ENCODE data around the gene MYOT. TPM values are rescaled to one million over a fixed set of nuclear protein-coding genes. Genes with fewer than 3 reads are reported as not detected.

Gene MYOT
- total and polyA plus RNA-seq, 9 donors, result 0.23 to 2.2 (median 1.1) TPM; not detected in 2

DNA sequence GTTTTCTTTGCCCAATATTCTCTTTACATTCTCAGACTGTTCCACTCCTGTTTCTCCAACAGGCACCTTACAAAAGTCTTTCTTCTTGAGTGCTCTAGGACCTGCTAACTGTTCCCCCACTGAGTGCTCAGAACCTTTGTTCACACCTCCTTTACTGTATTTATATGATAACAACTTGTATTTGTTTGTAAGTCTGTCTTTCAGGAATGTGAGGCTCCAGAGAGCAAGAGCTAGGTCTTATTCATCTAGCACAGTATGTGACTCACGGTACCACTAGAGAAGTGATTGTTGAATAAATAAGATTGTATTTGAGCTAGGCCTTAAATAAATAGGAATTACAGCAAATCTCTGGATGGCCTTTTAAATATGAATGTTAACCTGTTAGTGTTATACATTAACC lies 42.5 kb upstream of the MYOT start:
- Histone ChIP-seq H3K36me3 (no peaks in the 10 kb centered on the region), H3K4me1 (ENCODE audit: insufficient read depth) (no peaks in the 10 kb centered on the region), H3K4me3 (no peak overlapping the region), H3K9me3 (no peaks in the 10 kb centered on the region), H3K27me3 (no peaks in the 10 kb centered on the region), H3K27ac (no peak overlapping the region)
- DNase-seq, result no peak
- intact Hi-C loops (cut with DNase I), result no loop called here
- WGBS, 3 donors, result 91 to 96% (median 95%) methylated on average over 1 of the region's 1 CpG
- TF ChIP-seq, protein P1, sequence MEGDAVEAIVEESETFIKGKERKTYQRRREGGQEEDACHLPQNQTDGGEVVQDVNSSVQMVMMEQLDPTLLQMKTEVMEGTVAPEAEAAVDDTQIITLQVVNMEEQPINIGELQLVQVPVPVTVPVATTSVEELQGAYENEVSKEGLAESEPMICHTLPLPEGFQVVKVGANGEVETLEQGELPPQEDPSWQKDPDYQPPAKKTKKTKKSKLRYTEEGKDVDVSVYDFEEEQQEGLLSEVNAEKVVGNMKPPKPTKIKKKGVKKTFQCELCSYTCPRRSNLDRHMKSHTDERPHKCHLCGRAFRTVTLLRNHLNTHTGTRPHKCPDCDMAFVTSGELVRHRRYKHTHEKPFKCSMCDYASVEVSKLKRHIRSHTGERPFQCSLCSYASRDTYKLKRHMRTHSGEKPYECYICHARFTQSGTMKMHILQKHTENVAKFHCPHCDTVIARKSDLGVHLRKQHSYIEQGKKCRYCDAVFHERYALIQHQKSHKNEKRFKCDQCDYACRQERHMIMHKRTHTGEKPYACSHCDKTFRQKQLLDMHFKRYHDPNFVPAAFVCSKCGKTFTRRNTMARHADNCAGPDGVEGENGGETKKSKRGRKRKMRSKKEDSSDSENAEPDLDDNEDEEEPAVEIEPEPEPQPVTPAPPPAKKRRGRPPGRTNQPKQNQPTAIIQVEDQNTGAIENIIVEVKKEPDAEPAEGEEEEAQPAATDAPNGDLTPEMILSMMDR (IDR thresholded peaks at IDR 0.05), result no peak
- TF ChIP-seq POLR2A (IDR thresholded peaks at IDR 0.05), result no peak
- no peak for TF ChIP-seq EP300 (IDR thresholded peaks at IDR 0.05)

DNA sequence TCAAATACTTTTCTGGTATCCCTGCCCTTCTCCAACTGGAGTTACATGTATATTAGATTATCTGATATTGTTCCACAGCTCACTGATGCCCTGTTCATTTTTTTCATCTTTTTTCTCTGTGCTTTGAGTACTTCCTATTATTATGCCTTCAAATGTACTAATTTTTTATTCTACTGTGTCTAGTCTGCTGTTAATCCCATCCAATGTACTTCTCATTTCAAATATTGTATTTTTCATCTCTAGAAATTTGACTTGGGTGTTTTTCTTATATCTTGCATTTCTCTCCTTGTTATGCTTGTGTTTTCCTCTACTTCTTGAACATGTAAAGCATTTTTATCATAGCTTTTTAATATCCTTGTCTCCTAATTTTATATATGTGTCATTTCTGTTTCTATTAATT lies 41.6 kb upstream of the MYOT start:
- H3K27me3 ChIP-seq, result no peaks in the 10 kb centered on the region
- no peaks in the 10 kb centered on the region for H3K4me1 ChIP-seq (ENCODE audit: insufficient read depth)
- no peak overlapping the region for H3K4me3 ChIP-seq
- TF ChIP-seq EP300 (IDR thresholded peaks at IDR 0.05) (no peak), POLR2A (IDR thresholded peaks at IDR 0.05) (no peak)
- TF ChIP-seq, protein P1 (IDR thresholded peaks at IDR 0.05), result no peak
- DNase-seq, result no peak
- no peaks in the 10 kb centered on the region for H3K9me3 ChIP-seq
- no peak overlapping the region for H3K27ac ChIP-seq
- intact Hi-C loops (cut with DNase I), result no loop called here
- no peaks in the 10 kb centered on the region for H3K36me3 ChIP-seq

DNA sequence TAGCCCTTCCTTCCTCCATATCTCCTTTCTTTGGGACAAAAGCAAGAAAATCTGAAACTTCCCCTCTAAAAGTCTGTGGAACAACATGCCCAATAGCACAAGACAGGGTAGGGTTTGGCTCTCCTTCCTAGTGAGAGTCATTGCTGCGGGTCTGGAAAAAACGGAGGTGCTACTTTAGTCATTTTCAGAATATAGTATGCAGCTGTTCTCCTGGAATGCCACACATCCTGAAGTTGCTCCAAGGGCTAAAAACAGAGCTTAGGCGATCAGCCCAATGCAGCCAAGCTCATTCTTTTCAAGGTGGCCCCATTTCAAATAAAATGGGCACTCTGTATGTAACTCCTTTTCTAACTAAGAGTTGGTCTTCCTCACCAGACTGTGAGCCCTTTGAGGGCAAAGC lies 39.5 kb upstream of the MYOT start:
- Histone ChIP-seq H3K27ac (no peak overlapping the region), H3K4me1 (ENCODE audit: insufficient read depth) (no peaks in the 10 kb centered on the region), H3K27me3 (no peaks in the 10 kb centered on the region), H3K36me3 (no peaks in the 10 kb centered on the region), H3K9me3 (no peaks in the 10 kb centered on the region), H3K4me3 (no peak overlapping the region)
- intact Hi-C loops (cut with DNase I), result no loop called here
- TF ChIP-seq, protein P1 (IDR thresholded peaks at IDR 0.05), result no peak
- WGBS, 3 donors, result 72 to 82% (median 80%) methylated on average over 3 of the region's 3 CpGs
- no peak for DNase-seq

DNA sequence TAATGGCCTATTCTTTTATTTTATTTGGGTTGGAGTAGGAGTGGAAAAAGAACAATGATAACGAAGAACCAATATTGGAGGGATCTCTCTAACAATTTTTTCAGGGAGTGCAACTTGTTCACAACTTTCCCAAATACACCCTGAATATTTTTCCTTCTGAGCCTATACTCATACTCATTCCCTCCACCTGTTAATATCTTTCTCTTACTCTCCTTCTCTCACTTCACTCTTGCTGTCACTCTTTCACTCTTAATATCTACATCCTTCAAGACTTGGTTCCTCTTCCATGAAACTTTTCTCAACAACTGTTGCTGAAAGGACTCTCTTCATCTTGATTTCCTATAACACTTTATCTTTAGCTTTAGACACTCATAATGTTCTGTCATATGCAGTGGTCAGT lies 39.0 kb upstream of the MYOT start:
- WGBS, 3 donors, result 93 to 98% (median 96%) methylated on average over 1 of the region's 1 CpG
- Histone ChIP-seq H3K4me1 (ENCODE audit: insufficient read depth) (no peaks in the 10 kb centered on the region), H3K27me3 (no peaks in the 10 kb centered on the region), H3K4me3 (no peak overlapping the region), H3K9me3 (no peaks in the 10 kb centered on the region), H3K27ac (no peak overlapping the region), H3K36me3 (no peaks in the 10 kb centered on the region)
- intact Hi-C loops (cut with DNase I), result no loop called here
- no peak for DNase-seq
- TF ChIP-seq, protein P1 (IDR thresholded peaks at IDR 0.05), result no peak
- TF ChIP-seq EP300 (IDR thresholded peaks at IDR 0.05) (no peak), POLR2A (IDR thresholded peaks at IDR 0.05) (no peak)

DNA sequence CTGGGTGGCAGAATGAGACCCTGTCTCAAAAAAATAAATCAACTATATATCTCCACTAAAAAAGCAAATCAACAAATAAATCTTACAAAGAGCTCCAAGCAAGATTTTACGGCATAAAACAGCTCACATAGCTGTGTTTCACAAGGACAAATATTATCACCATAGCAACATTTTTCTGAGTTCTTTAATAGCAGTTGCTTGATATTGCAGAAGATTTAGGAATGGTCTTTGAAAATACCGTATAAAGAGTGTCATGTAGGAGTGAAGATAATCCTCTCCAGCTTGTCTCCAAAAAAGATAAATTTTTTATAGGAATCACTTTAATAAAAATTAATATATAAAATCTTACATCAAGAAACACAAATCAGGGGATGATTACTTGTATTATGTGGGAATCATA lies 36.6 kb upstream of the MYOT start:
- intact Hi-C loops (cut with DNase I), result no loop called here
- DNase-seq, result no peak
- H3K36me3 ChIP-seq, result no peaks in the 10 kb centered on the region
- 37 to 60% (median 51%) methylated on average over 2 of the region's 2 CpGs for WGBS, 3 donors
- no peaks in the 10 kb centered on the region for H3K27me3 ChIP-seq
- H3K4me3 ChIP-seq, result no peak overlapping the region
- no peaks in the 10 kb centered on the region for H3K4me1 ChIP-seq (ENCODE audit: insufficient read depth)
- H3K9me3 ChIP-seq, result no peaks in the 10 kb centered on the region
- TF ChIP-seq EP300 (IDR thresholded peaks at IDR 0.05), result no peak
- TF ChIP-seq, protein P1 (IDR thresholded peaks at IDR 0.05), result no peak
- TF ChIP-seq POLR2A (IDR thresholded peaks at IDR 0.05), result no peak
- no peak overlapping the region for H3K27ac ChIP-seq

All from ovary (tissue), 9 donors.